ENCODE measurements around the gene C19orf12. TPM values are rescaled to one million over a fixed set of nuclear protein-coding genes. Genes with fewer than 3 reads are reported as not detected.

Gene C19orf12
- total and polyA plus RNA-seq, 2 donors (not counting 1 experiment from before 2014, with no cell fraction given): 25.4 to 26.8 TPM

- Histone ChIP-seq H3K36me3 (ENCODE audit: control insufficient read depth, insufficient read depth, low read length) (peaks cover 5% of the 10 kb centered on the region), H2AFZ (ENCODE audit: low read length) (no peak overlapping the region), H3K4me2 (ENCODE audit: extremely low read depth, insufficient read depth, low read length) (no peak overlapping the region), H3K79me2 (ENCODE audit: control insufficient read depth, insufficient read depth, low read length) (peaks cover 5% of the 10 kb centered on the region), H3K27me3 (ENCODE audit: control insufficient read depth, insufficient read depth, low read length) (no peaks in the 10 kb centered on the region), H4K20me1 (ENCODE audit: control insufficient read depth, extremely low read depth, insufficient read depth, low read length) (no peaks in the 10 kb centered on the region), H3K9ac (ENCODE audit: insufficient read depth, low read length) (no peak overlapping the region), H3K9me3 (ENCODE audit: control insufficient read depth, insufficient read depth, low read depth, low read length) (no peaks in the 10 kb centered on the region), H3K4me3 (replicated peaks in 1 of 4; ENCODE audit: control extremely low read depth in 1 of 4, insufficient read depth in 1 of 4, low read depth in 3 of 4, low read length in 4 of 4) (no peak overlapping the region), H3K27ac (ENCODE audit: insufficient read depth, low read length) (no peak overlapping the region), H3K4me1 (ENCODE audit: control insufficient read depth, extremely low read depth, insufficient read depth, low read length) (no peaks in the 10 kb centered on the region)
- no peak for DNase-seq (ENCODE audit: low read depth in 2 of 2)
- TF ChIP-seq EZH2 (IDR thresholded peaks at IDR 0.05; ENCODE audit: low read length, missing control alignments) (no peak), CTCF (conservative IDR thresholded peaks at IDR 0.05 in 1 of 2, IDR thresholded peaks at IDR 0.05 in 1 of 2; ENCODE audit: low read depth in 1 of 2, low read length in 2 of 2) (no peak)
Observed at GRCh38 chr19:29704562-29705558, 10.2 kb downstream of the C19orf12 start.

DNA sequence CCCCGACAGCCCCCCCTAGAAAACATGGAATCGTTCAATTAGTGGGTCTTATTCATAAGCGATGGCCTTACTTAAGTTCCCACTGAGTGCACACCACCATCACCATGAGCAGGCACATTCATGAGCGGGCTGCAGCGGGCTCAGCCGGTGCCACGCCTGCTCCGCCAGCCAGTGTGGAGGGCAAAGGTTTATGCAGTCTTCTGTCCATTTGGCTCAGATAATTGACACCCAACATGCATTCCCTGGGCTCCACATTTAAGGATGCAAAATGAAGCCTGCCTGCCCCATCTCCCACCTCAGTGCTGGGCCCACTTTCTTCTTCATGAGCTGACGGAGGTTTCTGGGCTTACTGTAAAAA lies 12.1 kb downstream of the C19orf12 start:
- Histone ChIP-seq H3K9me3 (ENCODE audit: control insufficient read depth, insufficient read depth, low read depth, low read length) (no peaks in the 10 kb centered on the region), H3K79me2 (ENCODE audit: control insufficient read depth, insufficient read depth, low read length) (no peaks in the 10 kb centered on the region), H3K36me3 (ENCODE audit: control insufficient read depth, insufficient read depth, low read length) (peaks cover 3% of the 10 kb centered on the region), H3K9ac (ENCODE audit: insufficient read depth, low read length) (no peak overlapping the region), H4K20me1 (ENCODE audit: control insufficient read depth, extremely low read depth, insufficient read depth, low read length) (no peaks in the 10 kb centered on the region), H3K4me1 (ENCODE audit: control insufficient read depth, extremely low read depth, insufficient read depth, low read length) (no peaks in the 10 kb centered on the region), H3K4me2 (ENCODE audit: extremely low read depth, insufficient read depth, low read length) (no peak overlapping the region), H2AFZ (ENCODE audit: low read length) (no peak overlapping the region), H3K27ac (ENCODE audit: insufficient read depth, low read length) (no peak overlapping the region), H3K27me3 (ENCODE audit: control insufficient read depth, insufficient read depth, low read length) (no peaks in the 10 kb centered on the region), H3K4me3 (replicated peaks in 1 of 4; ENCODE audit: control extremely low read depth in 1 of 4, insufficient read depth in 1 of 4, low read depth in 3 of 4, low read length in 4 of 4) (no peak overlapping the region)
- no peak for DNase-seq (ENCODE audit: low read depth in 2 of 2)
- no peak for TF ChIP-seq CTCF (conservative IDR thresholded peaks at IDR 0.05 in 1 of 2, IDR thresholded peaks at IDR 0.05 in 1 of 2; ENCODE audit: low read depth in 1 of 2, low read length in 2 of 2)
- no peak for TF ChIP-seq EZH2 (IDR thresholded peaks at IDR 0.05; ENCODE audit: low read length, missing control alignments)

GRCh38 chr19:29702161-29702962 lies 12.7 kb downstream of the C19orf12 start:
- DNase-seq (ENCODE audit: low read depth in 2 of 2): no peak
- H3K4me2 ChIP-seq (ENCODE audit: extremely low read depth, insufficient read depth, low read length): no peak overlapping the region
- H3K4me1 ChIP-seq (ENCODE audit: control insufficient read depth, extremely low read depth, insufficient read depth, low read length): no peaks in the 10 kb centered on the region
- TF ChIP-seq CTCF (conservative IDR thresholded peaks at IDR 0.05 in 1 of 2, IDR thresholded peaks at IDR 0.05 in 1 of 2; ENCODE audit: low read depth in 1 of 2, low read length in 2 of 2) (no peak), EZH2 (IDR thresholded peaks at IDR 0.05; ENCODE audit: low read length, missing control alignments) (no peak)
- H3K9ac ChIP-seq (ENCODE audit: insufficient read depth, low read length): no peak overlapping the region
- no peak overlapping the region for H3K27ac ChIP-seq (ENCODE audit: insufficient read depth, low read length)
- H3K27me3 ChIP-seq (ENCODE audit: control insufficient read depth, insufficient read depth, low read length): no peaks in the 10 kb centered on the region
- no peaks in the 10 kb centered on the region for H3K9me3 ChIP-seq (ENCODE audit: control insufficient read depth, insufficient read depth, low read depth, low read length)
- no peaks in the 10 kb centered on the region for H4K20me1 ChIP-seq (ENCODE audit: control insufficient read depth, extremely low read depth, insufficient read depth, low read length)
- H2AFZ ChIP-seq (ENCODE audit: low read length): no peak overlapping the region
- no peak overlapping the region for H3K4me3 ChIP-seq (replicated peaks in 1 of 4; ENCODE audit: control extremely low read depth in 1 of 4, insufficient read depth in 1 of 4, low read depth in 3 of 4, low read length in 4 of 4)
- H3K36me3 ChIP-seq (ENCODE audit: control insufficient read depth, insufficient read depth, low read length): peaks cover 3% of the 10 kb centered on the region
- no peaks in the 10 kb centered on the region for H3K79me2 ChIP-seq (ENCODE audit: control insufficient read depth, insufficient read depth, low read length)
